Endothelial cell of umbilical vein (primary cell): Measurements from ENCODE around the gene AHSA1. TPM values are rescaled to one million over a fixed set of nuclear protein-coding genes. Genes with fewer than 3 reads are reported as not detected.

Experiments
- BruUV-seq: library from RNA; stranded (reverse); fragments of 400-500 nt; replicated peaks from 2 replicates; lab custom pipeline; 2021; lab: Mats Ljungman, UMichigan
- CTCF ChIA-PET: fragments of 300-600, 350-600 bp; sonication (Branson Sonifier 250); formaldehyde crosslinking; loops from one replicate; lab custom pipeline; 2021; ENCODE audit warnings: antibody characterized with exemption, inconsistent platforms; lab: Charles Lee
- POLR2A ChIA-PET: fragments of 300-600, 350-600 bp; sonication (Branson Sonifier 250); formaldehyde crosslinking; loops from one replicate; lab custom pipeline; 2021; ENCODE audit warnings: antibody characterized with exemption, inconsistent platforms; lab: Charles Lee
- DNase-seq: peaks from one replicate; pipeline ENCODE4 v3.0.0-alpha.2; 2011; ENCODE audit warnings: low read depth, low spot score
- FAIRE-seq: peaks from 2 replicates; lab custom pipeline; 2011; peaks lifted over from hg19 to GRCh38; lab: Jason Lieb, UNC
- H2AFZ ChIP-seq: 2 replicates; pipeline ENCODE4 v1.6.0; 2012; ENCODE audit warnings: low read depth, low read length, control low read depth, inconsistent platforms
- H3K27ac ChIP-seq: 2 replicates; pipeline ENCODE4 v1.5.1; 2011; ENCODE audit warnings: low read depth, mild to moderate bottlenecking, control low read depth, low read length, moderate library complexity; ENCODE audit not compliant: insufficient read depth
- H3K27me3 ChIP-seq, 2 experiments: 2 replicates each; pipeline versions ENCODE4 v1.6.0 to v1.6.1; 2011; ENCODE audit warnings: low read length in 2 of 2, mixed read lengths in 1 of 2; ENCODE audit not compliant: control insufficient read depth in 2 of 2, insufficient read depth in 2 of 2
- H3K36me3 ChIP-seq, 2 experiments: 2 replicates in 1 of 2; 3 replicates in 1 of 2; pipeline ENCODE4 v1.5.1; 2011; ENCODE audit warnings: low read length in 2 of 2, mild to moderate bottlenecking in 1 of 2, moderate library complexity in 1 of 2; ENCODE audit not compliant: control insufficient read depth in 2 of 2, insufficient read depth in 2 of 2; ENCODE audit errors: extremely low read depth in 1 of 2
- H3K4me1 ChIP-seq: 3 replicates; pipeline ENCODE4 v1.5.1; 2011; ENCODE audit warnings: mild to moderate bottlenecking, low read length; ENCODE audit not compliant: control insufficient read depth, insufficient read depth; ENCODE audit errors: extremely low read depth
- H3K4me2 ChIP-seq: 2 replicates; pipeline ENCODE4 v1.6.1; 2011; ENCODE audit warnings: low read length, control low read depth, mixed read lengths; ENCODE audit not compliant: insufficient read depth
- H3K4me3 ChIP-seq, 3 experiments: fragments of 200-600 bp in 1 of 3; sonication (generic), shearing (Covaris generic) in 1 of 3; replicated peaks in 1 of 3; 2 replicates each; pipeline ENCODE4 v1.5.1; 2011 to 2016; ENCODE audit warnings: control low read depth in 3 of 3, low read length in 3 of 3, mild to moderate bottlenecking in 2 of 3, inconsistent platforms in 1 of 3, low read depth in 1 of 3, moderate library complexity in 1 of 3; ENCODE audit not compliant: insufficient read depth in 1 of 3
- H3K79me2 ChIP-seq: 2 replicates; pipeline ENCODE4 v1.6.0; 2012; ENCODE audit warnings: low read length, inconsistent platforms; ENCODE audit not compliant: control insufficient read depth, insufficient read depth
- H3K9ac ChIP-seq: replicated peaks from 2 replicates; pipeline ENCODE3; 2011; ENCODE audit warnings: low read length, control low read depth; ENCODE audit not compliant: insufficient read depth; ENCODE audit errors: extremely low read depth
- H3K9me1 ChIP-seq: replicated peaks from 3 replicates; pipeline ENCODE4 v1.6.0; 2011; ENCODE audit warnings: mild to moderate bottlenecking, low read length; ENCODE audit not compliant: control insufficient read depth, insufficient read depth; ENCODE audit errors: extremely low read depth
- H3K9me3 ChIP-seq: replicated peaks from 2 replicates; pipeline ENCODE4 v1.5.1; 2012; ENCODE audit warnings: low read length, inconsistent platforms; ENCODE audit not compliant: control insufficient read depth, insufficient read depth
- H4K20me1 ChIP-seq: replicated peaks from 2 replicates; pipeline ENCODE3; 2011; ENCODE audit warnings: mild to moderate bottlenecking, low read length; ENCODE audit not compliant: control insufficient read depth, insufficient read depth; ENCODE audit errors: extremely low read depth
- CTCF ChIP-seq, 2 donors: IDR thresholded peaks; 1 replicate in 1 of 2; 2 replicates in 1 of 2; pipeline ENCODE4 v1.5.1; 2011; ENCODE audit warnings: low read length in 2 of 2, mild to moderate bottlenecking in 2 of 2, moderate library complexity in 2 of 2, control low read depth in 1 of 2, inconsistent platforms in 1 of 2, low read depth in 1 of 2; ENCODE audit not compliant: insufficient read depth in 1 of 2; ENCODE audit errors: extremely low read depth in 1 of 2
- EZH2 ChIP-seq: IDR thresholded peaks from 2 replicates; pipeline ENCODE4 v1.6.1; 2012; ENCODE audit warnings: borderline replicate concordance, low read depth, mild to moderate bottlenecking, moderate library complexity, low read length, inconsistent platforms; ENCODE audit not compliant: severe bottlenecking
- FOS ChIP-seq: IDR thresholded peaks from 2 replicates; pipeline ENCODE4 v1.6.1; 2011; ENCODE audit warnings: mild to moderate bottlenecking, low read length, moderate library complexity, borderline replicate concordance; ENCODE audit not compliant: insufficient read depth
- GATA2 ChIP-seq: IDR thresholded peaks from 2 replicates; pipeline ENCODE4 v1.7.0; 2011; ENCODE audit warnings: low read depth, mild to moderate bottlenecking, moderate library complexity, mixed read lengths, low read length; ENCODE audit not compliant: insufficient read length, insufficient read depth
- JUN ChIP-seq: IDR thresholded peaks from 2 replicates; pipeline ENCODE4 v1.6.1; 2011; ENCODE audit warnings: borderline replicate concordance, low read depth; ENCODE audit not compliant: insufficient read length, insufficient read depth
- MAX ChIP-seq: IDR thresholded peaks from 2 replicates; pipeline ENCODE4 v1.6.1; 2011; ENCODE audit not compliant: insufficient read depth, insufficient read length
- MYC ChIP-seq: IDR thresholded peaks from one replicate; pipeline ENCODE4 v1.6.1; 2011; ENCODE audit warnings: mild to moderate bottlenecking, low read depth, low read length
- POLR2A ChIP-seq: IDR thresholded peaks from 2 replicates; pipeline ENCODE4 v1.6.1; 2012; ENCODE audit warnings: low read depth, mild to moderate bottlenecking, control low read depth, low read length
- POLR2AphosphoS5 ChIP-seq: IDR thresholded peaks from 2 replicates; pipeline ENCODE4 v1.6.1; 2012; ENCODE audit warnings: low read depth, mild to moderate bottlenecking, control low read depth, low read length, moderate library complexity; ENCODE audit not compliant: insufficient read depth
- dilution Hi-C: fragments of 300-500 bp; cut with MboI; formaldehyde crosslinking; loops from one replicate; pipeline ENCODE4 v1.15.0; 2019; ENCODE audit warnings: low sequenced_read_pairs; ENCODE audit not compliant: extremely low pct_ligation_motif_present
- intact Hi-C: fragments of 100-400 bp; cut with micrococcal nuclease; formaldehyde crosslinking; loops from one replicate; pipeline ENCODE4 v1.10.0; 2022
- polyA plus RNA-seq, 4 experiments: library from polyadenylated mRNA; depleted of rRNA in 3 of 4; stranded (reverse) in 3 of 4; unstranded in 1 of 4; fragments of >200 nt; gene quantifications; 2 replicates each; pipeline versions ENCODE4 v1.2.1 to v1.2.3, GENCODE V29; 2011 to 2012; ENCODE audit warnings: missing spikeins in 1 of 4
- total RNA-seq: library from RNA; stranded (reverse); gene quantifications from 2 replicates; pipeline ENCODE4 v1.2.3, GENCODE V29; 2021

The AHSA1 gene
- total and polyA plus RNA-seq, 2 donors (not counting 3 experiments of a cell fraction or from before 2014, with no cell fraction given): 122 to 166 TPM

- no peak overlapping the region for H3K4me2 ChIP-seq
- peaks cover 0 to 11% of the 10 kb centered on the region in 2 experiments for H3K36me3 ChIP-seq
- H2AFZ ChIP-seq: no peak overlapping the region
- no peaks in the 10 kb centered on the region for H3K4me1 ChIP-seq
- TF ChIP-seq EZH2: no peak
- TF ChIP-seq MYC: no peak
- TF ChIP-seq JUN: no peak
- no peak for TF ChIP-seq GATA2
- dilution Hi-C loops: no loop called here
- H3K9ac ChIP-seq: no peak overlapping the region
- H3K27me3 ChIP-seq: no peaks in the 10 kb centered on the region
- no peaks in the 10 kb centered on the region for H3K9me3 ChIP-seq
- no peak overlapping the region for H3K27ac ChIP-seq
- H3K9me1 ChIP-seq: no peaks in the 10 kb centered on the region
- intact Hi-C loops: no loop called here
- BruUV-seq: no TSS peak
- POLR2A ChIA-PET: no interaction called here
- CTCF ChIA-PET: no interaction called here
- FAIRE-seq (no peak), DNase-seq (no peak)
- H3K79me2 ChIP-seq: no peaks in the 10 kb centered on the region
- no peak overlapping the region for H3K4me3 ChIP-seq
- H4K20me1 ChIP-seq: no peaks in the 10 kb centered on the region
These were observed 36.7 kb upstream of the AHSA1 start for GRCh38 chr14:77421201-77421600.

- CTCF ChIA-PET: no interaction called here
- BruUV-seq: no TSS peak
- Histone ChIP-seq H3K79me2 (no peaks in the 10 kb centered on the region), H2AFZ (no peak within 1 kb of the TSS), H3K9ac (no peak within 1 kb of the TSS), H3K9me3 (no peaks in the 10 kb centered on the region), H4K20me1 (no peaks in the 10 kb centered on the region), H3K4me3 (no peak within 1 kb of the TSS), H3K36me3 (peaks cover 4 to 29% of the 10 kb centered on the region in 2 experiments), H3K27me3 (no peaks in the 10 kb centered on the region), H3K9me1 (no peaks in the 10 kb centered on the region), H3K4me1 (no peaks in the 10 kb centered on the region), H3K4me2 (no peak within 1 kb of the TSS), H3K27ac (no peak within 1 kb of the TSS)
- POLR2A ChIA-PET: no interaction called here
- DNase-seq (no peak), FAIRE-seq (no peak)
- TF ChIP-seq JUN (no peak), MAX (no peak), POLR2A (no peak), POLR2AphosphoS5 (no peak), EZH2 (no peak), CTCF (IDR thresholded peaks at IDR 0.05; ENCODE audit: extremely low read depth in 1 of 2, insufficient read depth in 1 of 2, low read depth in 1 of 2, low read length in 2 of 2) (no peak), GATA2 (no peak), FOS (no peak), MYC (no peak)
- intact Hi-C loops: no loop called here
- dilution Hi-C loops: no loop called here
These were observed 34.5 kb upstream of the AHSA1 start, which contains the start of gene NOXRED1 for GRCh38 chr14:77423423-77423822. Gene NOXRED1, minus strand, starts transcription at chr14:77423523. Its CDS starts 634 bp downstream, at chr14:77422889.
